AG04449 (cell line): ENCODE data around the gene DOCK2.

ENCODE experiments used
- CTCF ChIA-PET: fragments of 350-600 bp; formaldehyde crosslinking; extraction: SDS; loops from one replicate; lab custom pipeline; 2021; ENCODE audit warnings: antibody characterized with exemption; lab: Yijun Ruan, JAX
- POLR2A ChIA-PET: fragments of 400-600, 350-600 bp; formaldehyde crosslinking; extraction: SDS; loops from one replicate; lab custom pipeline; 2020; ENCODE audit warnings: antibody characterized with exemption, inconsistent platforms; lab: Yijun Ruan, JAX
- DNase-seq: peaks from one replicate; pipeline ENCODE4 v3.0.0-alpha.2; 2010; ENCODE audit warnings: low read depth, low spot score
- H3K4me3 ChIP-seq: 2 replicates; pipeline ENCODE4 v1.5.1; 2011; ENCODE audit warnings: low read depth, mild to moderate bottlenecking, control low read depth, low read length
- CTCF ChIP-seq: IDR thresholded peaks from one replicate; pipeline ENCODE4 v1.5.1; 2011; ENCODE audit warnings: mild to moderate bottlenecking, moderate library complexity, low read length, control low read depth, inconsistent platforms; ENCODE audit not compliant: insufficient read depth; ENCODE audit errors: missing control alignments

The DOCK2 gene

GRCh38 chr5:169880785-169881184, 243.7 kb downstream of the DOCK2 start:
- no peak for DNase-seq
- POLR2A ChIA-PET: no interaction called here
- no peak overlapping the region for H3K4me3 ChIP-seq
- no peak for TF ChIP-seq CTCF
- CTCF ChIA-PET: interaction anchor here (1.3 to 1.6 kb wide), 3 partner anchors 12 to 100 kb away, joined by 3 to 5 read pairs (median 3); partner anchors contain the start of gene INSYN2B

- no peak for DNase-seq
- POLR2A ChIA-PET: interaction anchor here (0.6 kb wide), 1 partner anchor 89 kb away, joined by 4 read pairs; no protein-coding TSS in a partner anchor
- no peak for TF ChIP-seq CTCF
- CTCF ChIA-PET: interaction anchor here (1.3 to 1.6 kb wide), 2 partner anchors 11 to 99 kb away, joined by 3 to 5 read pairs; partner anchors contain the start of gene INSYN2B
- H3K4me3 ChIP-seq: no peak overlapping the region
Observed at GRCh38 chr5:169881702-169882303, 244.7 kb downstream of the DOCK2 start.

- CTCF ChIA-PET: interaction anchor here (1.4 kb wide), 1 partner anchor 184 kb away, joined by 3 read pairs; no protein-coding TSS in a partner anchor
- DNase-seq: no peak
- no peak overlapping the region for H3K4me3 ChIP-seq
- POLR2A ChIA-PET: no interaction called here
- no peak for TF ChIP-seq CTCF
Observed at GRCh38 chr5:169886033-169886432, 249.0 kb downstream of the DOCK2 start.

GRCh38 chr5:169886677-169887076, 249.6 kb downstream of the DOCK2 start:
- no peak for TF ChIP-seq CTCF
- POLR2A ChIA-PET: no interaction called here
- CTCF ChIA-PET: interaction anchor here (1.4 kb wide), 1 partner anchor 185 kb away, joined by 3 read pairs; no protein-coding TSS in a partner anchor

GRCh38 chr5:169889572-169889971, 252.5 kb downstream of the DOCK2 start:
- TF ChIP-seq CTCF: no peak
- ChIA-PET POLR2A (no interaction called here), CTCF (no interaction called here)
- no peak for DNase-seq
- H3K4me3 ChIP-seq: no peak overlapping the region

More at GRCh38 chr5:169886677-169887076, 249.6 kb downstream of the DOCK2 start:
- no peak overlapping the region for H3K4me3 ChIP-seq
- DNase-seq: no peak

- CTCF ChIA-PET: interaction anchor here (1.1 to 1.8 kb wide), 3 partner anchors 9 to 20 kb away, joined by 3 to 5 read pairs (median 4); no protein-coding TSS in a partner anchor
- TF ChIP-seq CTCF: no peak
- no peak overlapping the region for H3K4me3 ChIP-seq
- POLR2A ChIA-PET: interaction anchor here (0.7 kb wide), 1 partner anchor 199 kb away, joined by 3 read pairs; no protein-coding TSS in a partner anchor
- DNase-seq: no peak
Observed at GRCh38 chr5:169893010-169893409, 255.9 kb downstream of the DOCK2 start.
